Osteoblast (primary cell): ENCODE results near the gene NTM. TPM values are rescaled to one million over a fixed set of nuclear protein-coding genes. Genes with fewer than 3 reads are reported as not detected.
A peak's percentile ranks its signal among the peaks of the same experiment; 100 is the strongest.

Experiments
- DNase-seq: peaks from one replicate; pipeline ENCODE4 v3.0.0; 2011; ENCODE audit warnings: low spot score, mixed read lengths; ENCODE audit not compliant: insufficient read length; ENCODE audit errors: missing footprints
- H2AFZ ChIP-seq: 2 replicates; pipeline ENCODE4 v1.6.0; 2011; ENCODE audit warnings: mild to moderate bottlenecking, low read length
- H3K27ac ChIP-seq: 2 replicates; pipeline ENCODE4 v1.5.1; 2011; ENCODE audit warnings: mild to moderate bottlenecking, low read depth, low read length, moderate library complexity
- H3K27me3 ChIP-seq: 2 replicates; pipeline ENCODE4 v1.6.0; 2012; ENCODE audit warnings: mild to moderate bottlenecking, control low read depth, inconsistent platforms, low read length, moderate library complexity; ENCODE audit not compliant: insufficient read depth
- H3K36me3 ChIP-seq: 2 replicates; pipeline ENCODE4 v1.5.1; 2011; ENCODE audit warnings: mild to moderate bottlenecking, low read length, control low read depth, moderate library complexity; ENCODE audit not compliant: insufficient read depth
- H3K4me1 ChIP-seq: 2 replicates; pipeline ENCODE4 v1.5.1; 2011; ENCODE audit warnings: mild to moderate bottlenecking, low read length, control low read depth, moderate library complexity; ENCODE audit not compliant: insufficient read depth
- H3K4me2 ChIP-seq: 2 replicates; pipeline ENCODE4 v1.6.0; 2011; ENCODE audit warnings: mild to moderate bottlenecking, low read length; ENCODE audit not compliant: insufficient read depth
- H3K4me3 ChIP-seq: fragments of 200-600 bp; sonication (generic); 3 replicates; pipeline ENCODE4 v1.5.1; 2012; ENCODE audit warnings: mild to moderate bottlenecking, low read length, inconsistent platforms; ENCODE audit not compliant: insufficient read depth
- H3K79me2 ChIP-seq: 2 replicates; pipeline ENCODE4 v1.6.0; 2012; ENCODE audit warnings: mild to moderate bottlenecking, low read length, control low read depth, inconsistent platforms; ENCODE audit not compliant: insufficient read depth
- H3K9me3 ChIP-seq: 2 replicates; pipeline ENCODE4 v1.5.1; 2011; ENCODE audit warnings: low read depth, low read length, control low read depth
- H4K20me1 ChIP-seq: 2 replicates; pipeline ENCODE4 v1.6.0; 2012; ENCODE audit warnings: mild to moderate bottlenecking, low read length, control low read depth; ENCODE audit not compliant: insufficient read depth
- total RNA-seq: library from RNA; depleted of rRNA; stranded (reverse); fragments of >200 nt; gene quantifications from 2 replicates; pipeline ENCODE4 v1.2.3, GENCODE V29; 2012
- TF ChIP-seq, protein P1 (sequence below): IDR thresholded peaks from 2 replicates; pipeline ENCODE4 v1.5.1; 2011; ENCODE audit warnings: mild to moderate bottlenecking, low read depth, low read length, moderate library complexity; ENCODE audit errors: extremely low read depth

NTM gene
- total RNA-seq, 1 donor, result 48.1 TPM

DNA sequence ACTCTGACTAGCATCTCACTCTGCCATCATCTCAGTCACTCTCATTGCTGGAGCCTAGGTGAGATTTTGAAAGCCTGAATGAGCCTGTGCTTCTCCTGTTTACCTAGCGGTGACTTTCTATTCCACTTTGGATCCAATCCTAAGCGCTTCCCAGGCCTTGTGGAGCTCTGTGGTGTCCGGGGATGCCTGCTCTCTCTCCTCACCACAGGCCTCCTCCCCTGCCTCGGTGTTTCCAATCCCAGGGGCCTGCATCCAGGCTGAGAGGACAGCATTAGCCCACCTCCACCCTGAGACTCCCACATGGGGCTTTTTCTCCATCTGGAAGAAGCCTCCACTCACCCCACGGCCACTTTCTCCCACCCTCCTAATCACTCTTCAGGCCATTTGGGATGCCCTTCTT, 380.3 kb downstream of the NTM start:
- Histone ChIP-seq H3K4me3 (no peak overlapping the region), H3K36me3 (no peaks in the 10 kb centered on the region), H2AFZ (no peak overlapping the region), H3K27ac (peak overlapping the region; percentile 97), H3K79me2 (no peaks in the 10 kb centered on the region), H3K4me1 (peaks cover 57% of the 10 kb centered on the region), H3K27me3 (no peaks in the 10 kb centered on the region), H3K9me3 (no peaks in the 10 kb centered on the region), H4K20me1 (no peaks in the 10 kb centered on the region), H3K4me2 (no peak overlapping the region)
- TF ChIP-seq, protein P1, sequence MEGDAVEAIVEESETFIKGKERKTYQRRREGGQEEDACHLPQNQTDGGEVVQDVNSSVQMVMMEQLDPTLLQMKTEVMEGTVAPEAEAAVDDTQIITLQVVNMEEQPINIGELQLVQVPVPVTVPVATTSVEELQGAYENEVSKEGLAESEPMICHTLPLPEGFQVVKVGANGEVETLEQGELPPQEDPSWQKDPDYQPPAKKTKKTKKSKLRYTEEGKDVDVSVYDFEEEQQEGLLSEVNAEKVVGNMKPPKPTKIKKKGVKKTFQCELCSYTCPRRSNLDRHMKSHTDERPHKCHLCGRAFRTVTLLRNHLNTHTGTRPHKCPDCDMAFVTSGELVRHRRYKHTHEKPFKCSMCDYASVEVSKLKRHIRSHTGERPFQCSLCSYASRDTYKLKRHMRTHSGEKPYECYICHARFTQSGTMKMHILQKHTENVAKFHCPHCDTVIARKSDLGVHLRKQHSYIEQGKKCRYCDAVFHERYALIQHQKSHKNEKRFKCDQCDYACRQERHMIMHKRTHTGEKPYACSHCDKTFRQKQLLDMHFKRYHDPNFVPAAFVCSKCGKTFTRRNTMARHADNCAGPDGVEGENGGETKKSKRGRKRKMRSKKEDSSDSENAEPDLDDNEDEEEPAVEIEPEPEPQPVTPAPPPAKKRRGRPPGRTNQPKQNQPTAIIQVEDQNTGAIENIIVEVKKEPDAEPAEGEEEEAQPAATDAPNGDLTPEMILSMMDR, result no peak
- DNase-seq, result peak; percentile 21

DNA sequence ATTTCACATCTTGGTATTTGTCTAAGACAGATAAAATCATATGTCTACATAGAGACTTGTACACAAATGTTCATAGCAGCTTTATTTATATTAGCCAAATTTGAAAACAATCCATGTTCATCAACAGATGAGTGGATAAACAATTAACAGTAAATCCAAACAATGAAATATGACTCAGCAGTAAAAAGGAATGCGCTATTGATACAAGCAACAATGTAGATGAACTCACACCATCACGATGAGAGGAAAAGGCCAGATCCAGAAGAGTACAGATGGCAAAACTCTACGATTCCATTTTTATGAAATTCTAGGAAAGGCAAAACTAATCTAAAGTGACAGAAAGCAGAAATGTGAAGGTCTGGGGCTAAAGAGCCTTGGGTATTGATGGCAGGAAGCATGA, 384.3 kb downstream of the NTM start:
- H3K9me3 ChIP-seq, result no peaks in the 10 kb centered on the region
- no peak for DNase-seq
- no peaks in the 10 kb centered on the region for H4K20me1 ChIP-seq
- H3K4me2 ChIP-seq, result no peak overlapping the region
- no peaks in the 10 kb centered on the region for H3K79me2 ChIP-seq
- no peak overlapping the region for H2AFZ ChIP-seq
- H3K4me1 ChIP-seq, result peaks cover 60% of the 10 kb centered on the region
- TF ChIP-seq, protein P1, result no peak
- no peak overlapping the region for H3K4me3 ChIP-seq
- peak overlapping the region; percentile 89 for H3K27ac ChIP-seq
- no peaks in the 10 kb centered on the region for H3K27me3 ChIP-seq
- H3K36me3 ChIP-seq, result no peaks in the 10 kb centered on the region

DNA sequence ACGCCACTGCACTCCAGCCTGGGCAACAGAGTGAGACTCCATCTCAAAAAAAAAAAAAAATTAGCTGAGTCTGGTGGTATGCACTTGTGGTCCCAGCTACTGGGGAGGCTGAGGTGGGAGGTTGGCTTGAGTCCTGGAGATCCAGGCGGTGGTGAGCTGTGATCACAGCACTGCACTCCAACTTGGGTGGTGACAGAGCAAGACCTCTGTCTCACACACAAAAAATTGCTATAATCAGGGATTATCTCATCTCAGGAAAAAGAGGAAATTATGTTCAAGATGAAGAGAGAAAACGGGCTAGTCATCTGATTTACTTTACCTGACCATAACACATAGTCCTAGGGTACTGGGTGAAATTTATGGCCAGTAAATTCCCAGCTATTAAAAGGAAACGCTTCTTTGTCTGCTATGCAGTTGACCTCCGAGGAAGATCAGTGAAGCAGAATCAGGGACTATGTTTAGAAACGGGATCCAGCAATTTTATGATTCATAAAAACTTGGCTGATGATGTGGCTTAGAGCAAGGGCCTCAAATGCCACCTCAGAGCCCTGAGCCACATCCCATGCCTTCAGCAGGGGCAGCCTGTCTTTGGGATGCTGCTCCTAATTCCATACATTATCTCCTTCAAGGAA, 386.2 kb downstream of the NTM start:
- H2AFZ ChIP-seq, result peak overlapping the region; percentile 20
- H3K27ac ChIP-seq, result peak overlapping the region; percentile 89
- DNase-seq, result peak; percentile 80
- H3K4me1 ChIP-seq, result peaks cover 59% of the 10 kb centered on the region
- no peaks in the 10 kb centered on the region for H3K9me3 ChIP-seq
- no peaks in the 10 kb centered on the region for H3K27me3 ChIP-seq
- peak overlapping the region; percentile 7 for H3K4me2 ChIP-seq
- H4K20me1 ChIP-seq, result no peaks in the 10 kb centered on the region
- H3K4me3 ChIP-seq, result no peak overlapping the region
- TF ChIP-seq, protein P1, result no peak
- H3K36me3 ChIP-seq, result no peaks in the 10 kb centered on the region
- H3K79me2 ChIP-seq, result no peaks in the 10 kb centered on the region

DNA sequence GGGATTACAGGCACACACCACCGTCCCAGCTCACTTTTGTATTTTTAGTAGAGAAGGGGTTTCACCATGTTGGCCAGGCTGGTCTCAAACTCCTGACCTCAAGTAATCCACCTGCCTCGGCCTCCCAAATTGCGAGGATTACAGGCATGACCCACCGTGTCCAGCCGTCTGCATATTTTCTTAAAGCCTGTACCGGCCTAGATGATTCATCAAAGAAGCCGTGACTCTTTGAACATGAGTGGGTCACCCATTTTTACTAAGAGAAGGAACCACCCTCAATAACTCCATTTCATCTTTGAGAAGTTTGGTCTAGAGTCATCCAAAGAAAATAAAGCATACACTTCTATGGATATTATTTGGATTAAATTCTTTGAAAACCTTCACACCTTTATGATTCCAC, 388.3 kb downstream of the NTM start:
- H4K20me1 ChIP-seq, result no peaks in the 10 kb centered on the region
- peak overlapping the region; percentile 89 for H3K27ac ChIP-seq
- no peaks in the 10 kb centered on the region for H3K79me2 ChIP-seq
- H3K9me3 ChIP-seq, result no peaks in the 10 kb centered on the region
- no peak overlapping the region for H2AFZ ChIP-seq
- no peaks in the 10 kb centered on the region for H3K27me3 ChIP-seq
- TF ChIP-seq, protein P1, result no peak
- H3K4me1 ChIP-seq, result peaks cover 75% of the 10 kb centered on the region
- H3K36me3 ChIP-seq, result no peaks in the 10 kb centered on the region
- DNase-seq, result no peak
- H3K4me3 ChIP-seq, result no peak overlapping the region
- H3K4me2 ChIP-seq, result no peak overlapping the region
